Stimulated activated CD4-positive, alpha-beta T cell treated with anti-CD3 and anti-CD28 coated beads, Interleukin-4, amount 100 ng/mL, for 4 hours (primary cell): ENCODE data around the gene PTPRH.
"Not testable (repeated sequence)": the region's sequence is repeated elsewhere in the genome, so short reads cannot be mapped to it uniquely, and the experiment has no call there.

Experiments used
- DNase-seq, 2 experiments: peaks; one replicate each; pipeline ENCODE4 v3.0.0-alpha.2; 2020

The PTPRH gene

GRCh38 chr19:55158423-55158822 is 50.9 kb downstream of the PTPRH start:
- DNase-seq, result no peak

- no peak for DNase-seq
These were observed 52.0 kb downstream of the PTPRH start, which contains the start of gene TNNI3 for GRCh38 chr19:55157064-55157908. Gene TNNI3, minus strand, starts transcription at chr19:55157732. Its CDS starts 143 bp downstream, at chr19:55157589.

- DNase-seq, result peak in 1 of 2 experiments; percentile 24
These were observed 52.9 kb downstream of the PTPRH start for GRCh38 chr19:55156202-55157063.

DNA sequence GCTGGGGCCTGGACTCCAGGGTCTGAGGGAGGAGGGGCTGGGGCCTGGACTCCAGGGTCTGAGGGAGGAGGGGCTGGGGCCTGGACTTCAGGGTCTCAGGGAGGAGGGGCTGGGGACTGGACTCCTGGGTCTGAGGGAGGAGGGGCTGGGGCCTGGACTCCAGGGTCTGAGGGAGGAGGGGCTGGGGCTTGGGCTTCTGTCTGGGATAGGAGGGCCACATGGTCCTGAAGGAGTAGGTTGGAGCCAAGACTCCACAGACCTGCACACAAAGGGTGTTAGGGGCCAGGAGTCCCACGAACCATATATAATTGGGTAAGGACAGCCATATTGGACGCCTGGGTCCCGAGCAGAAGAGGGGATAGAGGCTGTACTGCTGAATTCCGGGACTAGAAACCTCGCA is 53.5 kb downstream of the PTPRH start:
- not testable (repeated sequence) for DNase-seq

- DNase-seq, result no peak
These were observed 55.5 kb downstream of the PTPRH start for GRCh38 chr19:55153652-55154264.

- no peak for DNase-seq
These were observed 57.3 kb downstream of the PTPRH start for GRCh38 chr19:55152017-55152416.

GRCh38 chr19:55149078-55150003 is 60.0 kb downstream of the PTPRH start, which contains the start of gene TNNT1:
Gene TNNT1, minus strand, starts transcription at chr19:55149206. Its CDS starts 2,049 bp downstream, at chr19:55147157.
- DNase-seq, result no peak

- DNase-seq, result no peak
These were observed 61.6 kb downstream of the PTPRH start for GRCh38 chr19:55147545-55148251.

DNA sequence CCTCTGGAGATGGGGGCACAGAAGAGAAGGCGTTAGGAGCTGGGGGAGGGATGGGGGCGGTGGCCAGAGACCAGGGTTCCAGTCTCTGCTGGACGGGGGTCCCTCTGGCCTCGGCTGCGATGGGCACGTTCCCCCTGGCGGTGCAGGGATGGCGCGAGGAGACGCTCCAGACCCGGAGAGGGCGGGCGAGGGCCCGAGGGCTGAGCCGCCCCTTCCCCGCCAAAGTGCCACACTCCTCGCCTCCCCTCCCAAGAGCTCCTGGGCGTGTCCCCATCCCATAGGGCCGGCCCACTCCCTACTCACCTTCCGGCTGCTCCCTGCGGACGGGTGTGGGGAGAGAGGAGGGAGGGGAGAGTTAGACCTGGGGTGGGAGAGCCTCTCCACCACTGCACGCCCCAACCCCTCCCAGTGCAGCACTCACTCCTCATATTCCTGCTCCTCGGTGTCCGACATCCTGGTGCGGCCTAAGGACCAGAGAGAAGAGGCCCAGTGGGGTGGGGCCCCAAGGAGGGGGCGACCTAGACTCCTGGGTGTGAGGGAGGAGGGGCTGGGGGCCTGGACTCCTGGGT is 62.5 kb downstream of the PTPRH start:
- no peak for DNase-seq

DNA sequence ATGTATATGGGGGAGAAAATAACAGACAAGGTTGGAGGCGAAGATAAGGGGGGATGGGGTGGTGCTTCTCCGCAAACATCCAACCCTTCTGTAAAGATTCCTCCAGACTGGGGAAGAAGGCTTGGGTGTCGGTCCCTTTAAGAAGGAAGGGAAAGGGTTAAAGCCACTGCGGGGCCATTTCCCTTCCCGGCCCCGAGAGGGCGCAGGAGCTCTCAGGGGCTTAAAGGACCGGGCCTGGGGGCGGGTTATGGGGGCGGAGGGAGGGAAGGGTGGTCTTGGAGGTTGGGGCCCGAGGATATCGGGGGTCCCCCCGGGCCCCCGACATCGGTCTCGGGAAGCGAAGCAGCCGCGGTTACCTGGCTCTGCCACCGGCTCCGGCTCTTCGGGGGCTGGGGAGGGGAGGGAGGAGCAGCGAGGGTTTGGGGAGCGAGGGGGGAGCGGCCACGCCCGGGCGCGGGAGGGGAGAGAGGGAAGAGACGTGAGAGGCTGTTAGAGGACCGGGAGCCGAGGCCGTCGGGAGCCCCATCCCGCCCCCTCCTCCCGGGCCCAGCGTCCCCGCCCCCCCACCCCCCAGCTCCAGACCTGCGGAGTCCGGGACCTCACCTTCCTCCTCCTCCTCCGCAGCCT is 63.1 kb downstream of the PTPRH start:
- no peak for DNase-seq

GRCh38 chr19:55145232-55145631 is 64.1 kb downstream of the PTPRH start:
- no peak for DNase-seq

DNA sequence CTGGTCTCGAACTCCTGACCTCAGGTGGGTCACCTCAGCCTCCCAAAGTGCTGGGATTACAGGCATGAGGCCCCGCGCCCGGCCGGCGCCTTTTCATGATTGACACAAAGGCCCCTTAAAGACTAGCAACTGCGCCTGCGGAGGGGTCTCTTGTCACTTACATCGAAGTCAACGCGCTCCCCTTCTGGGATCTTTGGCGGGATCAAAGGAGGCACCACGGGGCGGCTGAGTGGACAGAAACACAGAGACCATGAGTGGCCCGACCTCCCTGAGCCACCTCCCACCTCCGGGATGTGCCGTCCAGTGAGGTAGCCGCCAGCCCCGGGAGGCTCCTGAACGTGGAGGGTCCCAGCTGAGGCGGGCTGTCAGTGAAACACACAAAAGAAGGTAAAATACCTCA is 67.6 kb downstream of the PTPRH start:
- no peak for DNase-seq

- DNase-seq, result no peak
These were observed 71.4 kb downstream of the PTPRH start for GRCh38 chr19:55137915-55138314.

DNA sequence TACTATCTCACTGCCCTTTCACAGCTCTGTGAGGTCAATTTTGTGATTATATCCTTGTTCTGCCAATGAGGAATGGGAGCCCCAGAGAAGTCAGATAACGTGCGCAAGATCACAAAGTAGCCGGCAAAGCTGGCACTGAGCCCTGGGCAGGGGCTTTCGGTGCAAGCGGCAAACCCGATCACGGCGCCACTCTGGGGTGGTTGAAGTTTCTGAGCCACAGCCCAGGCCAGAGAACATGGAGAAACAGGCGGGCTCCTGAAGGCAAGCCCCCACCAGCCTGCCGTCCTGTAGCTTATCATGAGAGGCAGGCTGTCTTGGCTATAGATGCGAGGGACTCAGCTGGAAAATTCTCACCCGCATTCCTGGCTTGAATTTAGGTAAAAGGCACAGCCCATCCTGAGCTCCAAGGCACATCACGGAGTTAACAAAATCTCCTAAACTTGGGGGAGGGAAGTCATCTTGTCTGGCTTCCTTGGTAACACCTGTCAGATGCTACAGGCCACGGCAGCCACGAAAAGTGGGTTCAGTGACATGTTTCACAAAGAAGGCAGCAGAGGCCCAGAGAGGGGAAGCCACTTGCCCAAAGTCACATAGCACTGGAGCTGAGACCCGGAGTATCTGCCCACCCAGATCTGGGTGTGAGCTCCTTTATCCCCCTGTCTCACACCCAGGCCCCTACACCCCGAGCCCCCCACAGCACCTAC is 72.8 kb downstream of the PTPRH start:
- no peak for DNase-seq

DNA sequence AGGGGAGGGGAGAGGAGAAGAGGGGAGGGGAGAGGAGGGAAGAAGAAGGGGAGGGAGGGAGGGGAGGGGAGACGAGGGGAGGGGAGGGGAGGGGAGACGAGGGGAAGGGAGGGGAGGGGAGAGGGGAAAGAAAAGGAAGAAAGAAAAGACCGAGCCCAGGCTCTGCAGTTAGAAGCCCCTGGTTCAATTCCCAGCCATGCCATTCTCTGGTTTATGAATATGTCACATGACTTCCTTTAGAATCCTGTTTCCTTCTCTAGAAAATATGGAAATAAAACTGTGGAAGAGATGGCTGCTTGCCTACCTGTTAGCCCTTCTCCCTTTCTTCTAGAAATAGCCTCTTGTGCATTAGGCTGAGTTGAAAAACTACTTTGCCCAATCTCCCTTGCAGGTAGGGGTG is 74.6 kb downstream of the PTPRH start:
- no peak for DNase-seq

- DNase-seq, result no peak
These were observed 75.5 kb downstream of the PTPRH start for GRCh38 chr19:55133639-55134444.

DNA sequence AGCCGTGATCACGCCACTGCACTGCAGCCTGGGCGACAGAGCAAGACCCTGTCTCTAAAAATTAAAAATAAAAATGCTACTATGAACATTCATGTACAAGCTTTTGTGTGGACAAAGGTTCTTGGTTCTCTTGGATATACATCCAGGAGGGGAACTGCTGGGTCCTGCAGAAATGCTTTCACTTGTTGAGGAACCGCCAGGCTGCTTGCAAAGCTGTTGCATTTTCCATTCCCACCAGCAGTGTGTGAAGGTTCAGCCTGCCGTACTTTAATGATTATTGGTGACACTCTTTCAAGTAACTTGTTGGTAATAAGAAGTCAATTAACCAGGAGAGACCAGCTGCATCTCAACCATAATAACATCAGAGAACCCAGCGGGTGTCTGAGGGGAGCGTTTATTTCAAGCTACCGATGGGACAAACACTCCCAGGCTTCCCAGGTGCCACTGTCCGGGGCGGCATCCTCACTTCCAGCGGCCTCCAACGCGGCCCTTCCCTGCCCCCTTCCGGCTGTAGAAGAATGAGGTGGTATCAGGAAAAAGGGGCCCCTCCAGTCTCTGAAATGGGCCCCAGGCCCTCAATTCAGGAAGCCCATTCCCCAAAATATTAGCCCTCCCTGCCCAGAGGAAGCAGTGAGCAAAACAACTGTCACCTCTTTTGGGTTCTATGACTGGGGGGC is 76.7 kb downstream of the PTPRH start:
- no peak for DNase-seq

- DNase-seq, result no peak
These were observed 77.9 kb downstream of the PTPRH start for GRCh38 chr19:55131421-55131820.
